SU-DHL-6 (cell line): Measurements from ENCODE around the gene ADAT3.
"Not testable (repeated sequence)": the region's sequence is repeated elsewhere in the genome, so short reads cannot be mapped to it uniquely, and the experiment has no call there.

Source experiments
- H2AFZ ChIP-seq: fragments of 200-600 bp; sonication (generic); 2 replicates; pipeline ENCODE4 v1.6.1; 2014; ENCODE audit warnings: low read depth, mild to moderate bottlenecking, moderate library complexity, mixed read lengths, antibody characterized with exemption, low read length; ENCODE audit not compliant: severe bottlenecking
- H3F3A ChIP-seq: fragments of 200-600 bp; shearing (Covaris generic); 2 replicates; pipeline ENCODE4 v1.6.0; 2016; ENCODE audit warnings: antibody characterized with exemption, mild to moderate bottlenecking; ENCODE audit not compliant: insufficient read depth
- H3K27ac ChIP-seq: fragments of 200-600 bp; sonication (generic); 2 replicates; pipeline ENCODE4 v1.5.1; 2016; ENCODE audit warnings: low read depth, mild to moderate bottlenecking, low read length, moderate library complexity, mixed read lengths
- H3K27me3 ChIP-seq: fragments of 200-600 bp; sonication (generic), shearing (Covaris generic); 2 replicates; pipeline ENCODE4 v1.6.0; 2014; ENCODE audit warnings: mild to moderate bottlenecking, low read length
- H3K36me3 ChIP-seq: fragments of 200-600 bp; sonication (generic); 2 replicates; pipeline ENCODE4 v1.6.1; 2014; ENCODE audit warnings: mild to moderate bottlenecking, low read length, mixed read lengths
- H3K4me2 ChIP-seq: fragments of 300-600, 200-600 bp; shearing (Covaris generic), sonication (generic); 2 replicates; pipeline ENCODE4 v1.6.0; 2014; ENCODE audit warnings: low read length, low read depth, mild to moderate bottlenecking; ENCODE audit not compliant: poor library complexity, severe bottlenecking
- H3K4me3 ChIP-seq: fragments of 200-600 bp; sonication (generic); 2 replicates; pipeline ENCODE4 v1.5.1; 2014; ENCODE audit warnings: antibody characterized with exemption, low read length, mild to moderate bottlenecking, mixed read lengths; ENCODE audit not compliant: insufficient read depth, poor library complexity, severe bottlenecking
- H3K79me2 ChIP-seq: fragments of 200-600 bp; sonication (generic); 2 replicates; pipeline ENCODE4 v1.6.1; 2014; ENCODE audit warnings: mild to moderate bottlenecking, low read length, moderate library complexity; ENCODE audit not compliant: insufficient read depth
- H3K9ac ChIP-seq: fragments of 200-600 bp; sonication (generic); 2 replicates; pipeline ENCODE4 v1.7.0; 2014; ENCODE audit warnings: mild to moderate bottlenecking, low read length
- H3K9me2 ChIP-seq: fragments of 200-600 bp; sonication (generic); replicated peaks from 2 replicates; pipeline ENCODE4 v1.6.1; 2014; ENCODE audit warnings: low read length; ENCODE audit not compliant: insufficient read depth
- H3K9me3 ChIP-seq: fragments of 200-600 bp; sonication (generic); 2 replicates; pipeline ENCODE4 v1.6.1; 2014; ENCODE audit warnings: low read length, mixed read lengths; ENCODE audit not compliant: insufficient read depth
- H4K20me1 ChIP-seq: fragments of 200-600 bp; sonication (generic); 2 replicates; pipeline ENCODE4 v1.6.1; 2014; ENCODE audit warnings: low read depth, mild to moderate bottlenecking, antibody characterized with exemption, low read length, moderate library complexity, mixed read lengths
- CTCF ChIP-seq: fragments of 200-600 bp; sonication (generic); IDR thresholded peaks from one replicate; pipeline ENCODE4 v1.5.1; 2017; ENCODE audit warnings: antibody characterized with exemption, mild to moderate bottlenecking, low read length, moderate library complexity; ENCODE audit not compliant: insufficient read depth, poor library complexity, severe bottlenecking
- EZH2phosphoT487 ChIP-seq: fragments of 200-600 bp; sonication (generic), shearing (Covaris generic); conservative IDR thresholded peaks from 2 replicates; pipeline ENCODE4 v1.6.1; 2018; ENCODE audit warnings: mild to moderate bottlenecking, antibody characterized with exemption, low read length, moderate library complexity, mixed read lengths

Gene ADAT3

GRCh38 chr19:1873524-1874473, 31.4 kb upstream of the ADAT3 start:
- H3K27me3 ChIP-seq, result no peaks in the 10 kb centered on the region

DNA sequence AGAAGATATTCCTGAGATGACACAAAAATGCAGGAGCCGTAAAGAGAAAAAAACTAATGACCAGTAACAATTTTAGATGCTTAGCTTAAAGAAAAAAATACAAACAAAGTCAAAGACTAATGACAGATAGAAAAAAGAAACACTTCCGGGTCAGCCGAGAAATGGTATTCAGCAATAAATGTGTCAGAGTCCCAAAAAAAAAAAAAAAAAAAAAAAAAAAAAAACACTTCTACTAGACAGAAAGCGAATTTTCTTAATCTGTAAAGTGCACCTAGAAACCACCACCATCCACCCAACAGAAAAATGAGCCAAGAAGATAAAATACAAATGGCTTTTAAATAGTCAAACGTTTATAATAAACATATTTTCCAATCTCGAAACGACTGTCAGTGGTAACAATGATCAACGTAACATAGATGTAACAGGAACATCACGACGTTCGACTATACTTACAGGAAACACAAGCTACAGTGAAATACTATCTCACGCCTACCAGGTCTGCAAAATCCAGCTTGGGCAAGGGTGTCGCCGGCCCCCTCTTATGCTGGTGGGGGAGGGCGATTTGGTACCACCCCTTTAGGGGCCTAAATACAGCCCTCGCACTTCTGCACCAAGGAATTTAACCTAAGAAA, 30.5 kb upstream of the ADAT3 start:
- no peaks in the 10 kb centered on the region for H3F3A ChIP-seq
- no peak overlapping the region for H2AFZ ChIP-seq
- H3K9ac ChIP-seq, result peak overlapping the region; percentile 99
- peak overlapping the region; percentile 91 for H3K4me2 ChIP-seq
- peak overlapping the region; percentile 96 for H3K4me3 ChIP-seq
- no peak for TF ChIP-seq CTCF
- no peak for TF ChIP-seq EZH2phosphoT487
- no peaks in the 10 kb centered on the region for H3K36me3 ChIP-seq
- peaks cover 46% of the 10 kb centered on the region for H3K79me2 ChIP-seq
- no peaks in the 10 kb centered on the region for H3K9me3 ChIP-seq
- H3K27me3 ChIP-seq, result no peaks in the 10 kb centered on the region
- H4K20me1 ChIP-seq, result peaks cover 8% of the 10 kb centered on the region
- peak overlapping the region; percentile 63 for H3K27ac ChIP-seq
- no peaks in the 10 kb centered on the region for H3K9me2 ChIP-seq

More at GRCh38 chr19:1873524-1874473, 31.4 kb upstream of the ADAT3 start:
- Histone ChIP-seq H3F3A (no peaks in the 10 kb centered on the region), H3K9ac (peak overlapping the region; percentile 99), H3K4me3 (peak overlapping the region; percentile 96), H2AFZ (no peak overlapping the region), H3K27ac (no peak overlapping the region), H3K36me3 (no peaks in the 10 kb centered on the region), H3K79me2 (peaks cover 46% of the 10 kb centered on the region), H3K4me2 (peak overlapping the region; percentile 91), H3K9me3 (no peaks in the 10 kb centered on the region), H4K20me1 (peaks cover 8% of the 10 kb centered on the region), H3K9me2 (no peaks in the 10 kb centered on the region)
- TF ChIP-seq CTCF (no peak), EZH2phosphoT487 (no peak)

GRCh38 chr19:1875265-1875645, 29.9 kb upstream of the ADAT3 start:
- not testable (repeated sequence) for H3K27me3 ChIP-seq, H3F3A ChIP-seq, H3K9me2 ChIP-seq, H3K9me3 ChIP-seq, H2AFZ ChIP-seq, H3K36me3 ChIP-seq, H4K20me1 ChIP-seq
- Histone ChIP-seq H3K9ac (peak overlapping the region; percentile 99), H3K4me2 (peak overlapping the region; percentile 91), H3K27ac (peak overlapping the region; percentile 63), H3K4me3 (peak overlapping the region; percentile 96), H3K79me2 (peaks cover 44% of the 10 kb centered on the region)
